ENCODE measurements around the gene CAMTA1.

CAMTA1 gene

DNA sequence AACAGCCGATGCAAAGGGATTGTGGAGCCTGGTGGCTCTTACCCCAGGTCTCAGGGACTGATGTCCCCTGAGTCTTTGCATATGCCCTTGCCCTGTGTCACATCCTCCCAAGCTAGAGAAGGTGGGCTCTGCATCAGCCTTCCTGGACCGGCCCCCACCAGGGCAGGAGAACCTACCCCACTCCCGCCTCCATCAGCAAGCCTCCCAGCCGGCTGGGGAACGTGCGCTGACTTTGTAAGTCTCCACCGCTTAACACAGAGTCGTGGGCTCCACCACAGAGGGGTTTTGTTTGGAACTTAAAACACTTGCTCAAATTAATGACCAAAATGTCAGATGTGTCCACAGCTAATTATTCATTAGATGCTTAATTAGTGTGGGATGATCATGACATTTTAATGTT, 730.6 kb downstream of the CAMTA1 start:
- DNase-seq (ENCODE audit: low spot score): no peak

GRCh38 chr1:7516341-7516740, 731.1 kb downstream of the CAMTA1 start:
- DNase-seq (ENCODE audit: low spot score): no peak

GRCh38 chr1:7516929-7517328, 731.7 kb downstream of the CAMTA1 start:
- no peak for DNase-seq (ENCODE audit: low spot score)

DNA sequence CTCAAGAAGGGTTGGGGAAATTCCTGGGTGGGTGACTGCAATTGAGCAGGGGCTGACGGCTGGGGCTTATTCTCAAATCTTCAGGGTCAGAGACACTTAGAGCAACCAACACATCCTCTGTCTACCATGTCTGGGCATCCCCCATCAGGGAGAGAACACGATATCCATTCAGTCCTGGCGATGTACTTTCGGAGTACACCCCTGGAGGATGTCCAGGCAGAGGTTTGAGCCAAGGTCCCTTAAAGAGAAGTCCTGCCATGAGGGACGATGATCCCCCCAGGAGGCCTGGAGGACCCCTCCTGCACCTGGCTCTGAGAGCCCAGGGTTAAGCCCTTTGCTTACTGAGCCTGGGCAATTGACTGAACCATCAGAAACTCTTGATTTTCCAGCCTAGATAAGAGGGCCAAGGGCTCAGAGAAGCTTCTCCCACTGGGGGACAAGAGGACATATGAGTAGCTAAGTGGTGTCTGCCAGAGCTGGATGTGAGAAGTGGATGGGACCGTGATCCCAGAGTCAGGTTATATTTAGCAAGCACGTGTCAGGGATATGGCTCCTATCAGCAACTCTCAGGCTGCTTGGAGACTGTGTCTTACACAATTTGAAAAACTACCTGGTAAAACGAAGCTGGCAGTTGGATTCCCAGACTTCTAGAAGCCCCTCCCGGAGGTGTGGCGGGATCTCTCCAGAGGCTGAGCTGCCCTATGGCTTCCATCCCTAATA, 732.5 kb downstream of the CAMTA1 start:
- no peak for DNase-seq (ENCODE audit: low spot score)

- DNase-seq (ENCODE audit: low spot score): no peak
These were observed 733.2 kb downstream of the CAMTA1 start for GRCh38 chr1:7518411-7518810.

GRCh38 chr1:7519181-7519860, 734.1 kb downstream of the CAMTA1 start:
- no peak for DNase-seq (ENCODE audit: low spot score)

- DNase-seq (ENCODE audit: low spot score): no peak
These were observed 734.7 kb downstream of the CAMTA1 start for GRCh38 chr1:7519861-7520395.

DNA sequence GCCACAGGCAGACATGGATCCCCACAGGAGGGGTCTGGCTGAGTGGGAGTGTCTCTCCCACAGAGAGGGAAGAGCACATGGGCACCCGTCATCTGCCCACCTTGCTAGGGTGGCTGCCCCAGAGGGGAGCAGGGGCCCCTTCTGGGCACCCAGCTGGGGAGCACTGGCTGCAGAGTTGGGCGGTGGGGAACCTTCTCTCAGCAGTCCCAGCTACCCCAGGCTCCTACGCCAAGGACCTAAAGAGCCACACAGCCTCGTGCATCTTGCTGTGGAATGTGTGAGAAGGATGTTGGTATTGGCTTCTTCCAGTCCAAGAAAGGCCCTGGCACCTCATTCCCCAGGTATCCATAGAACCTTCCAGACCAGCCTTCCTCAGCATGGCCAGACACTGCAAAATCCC, 735.2 kb downstream of the CAMTA1 start:
- DNase-seq (ENCODE audit: low spot score): no peak

DNA sequence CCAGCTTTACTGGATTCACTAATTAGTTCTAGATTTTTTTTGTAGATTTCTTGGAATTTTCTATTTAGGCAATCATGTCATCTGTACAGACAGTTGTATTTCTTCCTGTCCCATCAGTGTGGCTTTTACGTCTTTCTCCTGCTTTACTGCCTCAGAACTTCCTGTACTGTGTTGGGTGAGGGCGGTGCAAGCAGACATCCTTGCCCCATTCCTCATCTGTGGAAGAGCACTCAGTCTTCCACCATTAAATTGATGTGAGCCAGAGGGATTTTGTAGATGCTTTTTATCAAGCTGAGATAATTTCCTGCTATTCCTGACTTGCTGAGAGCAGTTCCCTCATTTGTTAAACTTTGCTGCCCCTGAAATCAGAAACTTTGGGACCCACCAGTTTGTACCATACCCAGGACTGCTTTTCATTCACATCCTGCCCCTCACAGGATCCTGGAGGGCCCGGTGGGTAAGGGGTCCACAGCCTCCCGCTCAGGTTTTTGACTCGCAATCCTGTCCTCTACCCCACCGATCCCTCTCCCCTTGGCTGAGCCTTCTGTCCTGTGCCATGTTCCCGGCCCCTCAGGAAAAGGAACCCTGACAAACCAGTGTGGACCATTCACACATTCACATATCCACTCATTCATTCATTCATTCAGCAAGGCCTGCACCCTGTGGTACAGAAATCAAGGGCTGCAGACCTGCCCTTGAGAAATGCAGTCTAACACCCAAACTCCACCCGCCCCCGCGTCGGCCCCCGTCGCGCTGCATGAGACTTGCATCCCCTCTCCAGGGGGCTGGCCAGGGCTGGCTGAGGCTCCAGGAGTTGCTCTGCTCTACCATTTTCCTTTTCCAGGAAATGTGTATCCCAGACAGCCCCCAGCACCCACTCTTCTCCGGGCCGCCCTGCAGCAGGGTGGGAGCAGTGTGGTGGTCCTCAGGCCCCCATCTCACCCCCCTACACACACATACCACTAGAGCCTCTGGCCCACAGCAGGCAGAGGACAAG, 739.4 kb downstream of the CAMTA1 start:
- no peak for DNase-seq (ENCODE audit: low spot score)

GRCh38 chr1:7525338-7526063, 740.2 kb downstream of the CAMTA1 start:
- no peak for DNase-seq (ENCODE audit: low spot score)

GRCh38 chr1:7526196-7526866, 741.1 kb downstream of the CAMTA1 start:
- DNase-seq (ENCODE audit: low spot score): no peak

DNA sequence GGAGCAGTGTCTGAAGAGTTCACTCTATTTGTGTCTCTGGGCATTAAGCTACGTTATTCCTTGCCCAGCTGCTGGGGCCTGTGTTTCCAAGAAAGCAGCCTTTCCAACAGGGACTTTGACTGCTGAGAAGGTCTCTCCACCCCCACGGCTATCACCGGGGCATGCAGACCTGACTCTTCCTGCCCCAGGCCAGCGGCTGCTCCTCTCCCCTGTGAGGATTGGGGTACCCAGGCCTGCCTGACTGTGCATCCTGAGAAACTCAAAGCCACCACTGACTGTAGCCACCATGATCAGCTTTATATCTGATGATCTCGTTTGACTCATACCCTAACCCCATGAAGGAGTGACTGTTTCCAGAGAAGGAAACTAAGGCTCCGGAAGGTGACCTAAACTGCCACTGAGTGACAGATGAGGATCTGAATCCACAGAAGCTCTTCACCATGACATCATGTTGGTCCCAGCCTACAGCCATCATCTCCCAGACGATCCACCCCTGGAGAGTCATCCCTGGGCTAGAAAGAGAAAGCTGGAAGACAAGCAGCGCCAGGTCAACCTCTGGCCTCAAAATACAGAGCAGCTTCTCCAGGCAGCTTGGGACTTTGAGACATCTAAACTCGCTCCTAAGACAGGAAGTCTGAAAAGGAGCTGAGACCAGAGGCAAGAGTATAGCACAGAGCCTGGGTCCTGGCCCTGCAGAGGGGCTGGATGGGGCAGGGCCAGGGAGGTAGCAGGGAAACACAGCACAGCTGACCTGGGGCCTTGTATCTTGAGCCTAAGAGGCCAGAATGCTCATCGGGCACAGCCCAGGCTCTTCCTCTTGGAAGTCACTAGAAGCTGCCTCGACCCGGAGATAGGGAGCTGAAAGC, 741.8 kb downstream of the CAMTA1 start:
- DNase-seq (ENCODE audit: low spot score): no peak

DNA sequence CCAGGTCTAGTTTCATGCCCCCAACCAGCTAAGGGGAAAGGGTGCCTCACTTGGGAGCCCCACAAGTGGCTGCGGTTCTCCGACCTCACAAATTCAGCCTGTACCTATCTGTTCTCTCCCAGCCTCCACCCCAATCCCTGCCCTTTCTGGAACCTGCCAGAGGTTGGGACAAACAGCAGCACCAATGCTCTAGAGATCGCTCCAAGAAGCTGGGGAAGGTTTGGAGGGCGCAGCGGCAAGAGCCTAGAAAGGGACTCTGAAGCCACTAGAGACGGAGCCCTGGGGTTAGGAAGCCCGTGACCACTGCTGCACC, 742.4 kb downstream of the CAMTA1 start:
- DNase-seq (ENCODE audit: low spot score): no peak

- DNase-seq (ENCODE audit: low spot score): no peak
These were observed 743.3 kb downstream of the CAMTA1 start for GRCh38 chr1:7528386-7529198.

GRCh38 chr1:7529917-7530316, 744.7 kb downstream of the CAMTA1 start:
- DNase-seq (ENCODE audit: low spot score): no peak

DNA sequence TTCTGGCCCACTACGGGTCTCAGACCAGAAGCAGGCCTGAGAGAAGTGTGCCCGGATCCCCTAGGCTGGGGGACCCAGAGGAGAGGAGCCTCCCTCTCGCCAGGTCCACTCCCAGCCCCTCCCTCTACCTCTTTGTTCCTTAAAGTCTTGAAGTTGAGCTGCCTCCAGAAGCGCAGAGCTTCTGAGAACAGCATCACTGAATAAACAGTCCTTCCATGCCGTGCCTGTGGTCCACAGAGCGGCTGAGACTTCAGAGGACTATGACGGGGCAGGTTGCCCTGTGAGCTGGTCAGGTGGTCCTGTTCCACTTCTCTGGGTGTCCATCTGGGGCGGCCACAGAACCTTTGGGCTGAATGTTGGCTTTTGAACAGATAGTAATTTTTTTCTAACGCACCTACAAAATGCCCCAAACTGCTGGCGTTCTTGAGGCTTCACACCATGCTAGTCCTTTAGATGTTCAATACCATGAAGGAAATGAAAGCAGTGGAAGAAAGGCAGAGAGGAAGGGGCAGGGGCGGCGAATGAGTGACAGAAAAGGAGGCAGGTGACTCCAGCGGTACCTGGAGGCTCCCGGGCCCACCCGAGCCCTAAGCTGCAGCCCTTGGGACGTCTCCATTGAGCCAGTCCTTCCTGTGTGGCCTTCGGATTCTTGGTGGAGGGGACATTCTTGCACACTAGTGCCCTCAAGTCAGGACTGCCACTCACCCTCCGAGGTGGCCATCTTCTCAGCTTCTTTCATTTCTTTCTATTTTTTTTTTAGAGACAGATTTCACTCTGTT, 746.5 kb downstream of the CAMTA1 start:
- no peak for DNase-seq (ENCODE audit: low spot score)

DNA sequence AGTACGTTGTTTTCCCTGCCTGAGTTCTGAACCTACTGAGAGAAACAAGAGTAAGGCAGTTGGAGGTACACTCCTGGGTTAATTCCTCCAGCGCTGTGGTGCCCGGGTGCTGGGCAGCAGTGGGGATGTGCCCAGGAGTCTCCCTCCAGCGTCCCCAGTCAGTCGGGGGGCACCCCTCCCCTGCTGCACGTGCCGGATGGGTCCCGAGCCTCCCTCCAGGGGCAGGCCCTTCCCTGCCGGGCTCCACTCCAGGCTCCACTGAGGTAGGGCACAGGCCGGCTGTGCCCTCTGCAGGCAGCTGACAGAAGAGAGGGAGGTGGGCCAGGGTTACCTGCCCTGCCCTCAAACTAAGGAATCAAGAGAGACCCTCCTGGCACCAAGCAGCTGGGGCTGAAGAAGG, 747.8 kb downstream of the CAMTA1 start:
- DNase-seq (ENCODE audit: low spot score): no peak

- DNase-seq (ENCODE audit: low spot score): no peak
These were observed 749.0 kb downstream of the CAMTA1 start for GRCh38 chr1:7534061-7534825.
